HG03064 (cell line): ENCODE data around the gene ZFTA.
"Not testable (repeated sequence)": the region's sequence is repeated elsewhere in the genome, so short reads cannot be mapped to it uniquely, and the experiment has no call there.

Experiments
- ATAC-seq: cut with Tn5 transposase; IDR thresholded peaks from one replicate; pipeline ENCODE4 v1.9.1; 2021; ENCODE audit warnings: low read depth; ENCODE audit not compliant: unreplicated experiment

Gene ZFTA

GRCh38 chr11:63768237-63769041 lies at the start of gene ZFTA:
Gene ZFTA, minus strand, starts transcription at chr11:63768775. Its CDS starts 153 bp downstream, at chr11:63768622.
- no peak for ATAC-seq

DNA sequence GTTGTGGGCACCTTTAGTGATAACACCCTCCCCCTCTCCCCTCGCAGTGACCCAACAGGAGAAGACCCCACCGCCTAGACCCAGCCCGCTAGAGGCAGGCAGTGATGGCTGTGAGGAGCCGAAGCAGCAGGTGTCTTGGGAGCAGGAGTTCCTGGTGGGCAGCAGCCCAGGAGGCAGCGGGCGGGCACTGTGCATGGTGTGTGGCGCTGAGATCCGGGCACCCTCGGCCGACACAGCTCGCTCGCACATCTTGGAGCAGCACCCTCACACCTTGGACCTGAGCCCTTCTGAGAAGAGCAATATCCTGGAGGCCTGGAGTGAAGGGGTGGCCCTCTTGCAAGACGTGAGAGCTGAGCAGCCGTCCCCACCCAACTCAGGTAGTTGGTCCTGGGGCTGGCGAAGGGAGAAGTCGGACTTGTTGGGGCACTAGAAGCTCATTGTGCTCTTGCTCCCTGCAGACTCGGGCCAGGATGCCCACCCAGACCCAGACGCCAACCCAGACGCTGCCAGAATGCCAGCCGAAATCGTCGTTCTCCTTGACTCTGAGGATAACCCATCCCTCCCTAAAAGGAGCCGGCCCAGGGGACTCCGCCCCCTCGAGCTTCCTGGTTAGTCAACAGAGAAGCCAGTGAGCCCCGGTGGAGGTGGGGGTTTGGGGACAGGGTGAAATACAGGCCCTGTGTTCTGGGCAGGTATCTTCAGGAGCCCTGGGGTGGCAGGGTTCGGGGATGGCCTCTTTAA lies 49.4 kb upstream of the ZFTA start:
- no peak for ATAC-seq

DNA sequence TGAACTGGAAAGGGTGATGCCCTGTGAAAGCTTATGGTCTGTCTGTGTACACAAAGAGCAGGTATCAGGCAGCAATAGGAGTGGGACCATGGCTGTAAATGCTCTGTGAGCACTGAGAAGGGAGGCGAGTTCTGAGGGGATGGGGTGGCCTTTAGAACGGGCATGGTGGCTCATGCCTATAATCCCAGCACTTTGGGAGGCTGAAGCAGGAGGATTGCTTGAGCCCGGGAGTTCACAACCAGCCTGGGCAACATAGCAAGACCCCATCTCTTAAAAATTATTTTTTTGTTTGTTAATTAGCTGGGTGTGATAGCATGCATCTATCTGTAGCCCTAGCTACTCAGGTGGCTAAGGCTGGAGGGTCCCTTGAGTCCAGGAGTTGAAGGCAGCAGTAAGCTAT lies 48.2 kb upstream of the ZFTA start:
- ATAC-seq: no peak

GRCh38 chr11:63816166-63816565 lies 47.6 kb upstream of the ZFTA start:
- no peak for ATAC-seq

DNA sequence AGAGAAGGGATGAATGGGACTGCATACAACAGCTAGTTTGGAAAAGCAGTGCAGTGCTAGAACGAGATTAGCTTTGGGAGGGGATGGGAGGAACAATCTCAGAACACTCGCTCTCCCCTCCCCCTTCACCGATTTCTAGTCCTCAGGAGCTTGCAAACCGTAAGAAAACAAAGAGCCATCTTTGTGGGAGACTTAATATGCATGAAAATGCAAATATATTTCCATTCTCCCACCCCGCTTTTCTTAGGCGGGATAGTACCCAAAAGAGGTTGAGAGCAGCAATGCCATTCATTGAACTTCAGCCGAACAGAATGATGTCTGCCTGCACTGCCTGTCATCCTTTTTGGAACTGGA lies 45.8 kb upstream of the ZFTA start:
- no peak for ATAC-seq

DNA sequence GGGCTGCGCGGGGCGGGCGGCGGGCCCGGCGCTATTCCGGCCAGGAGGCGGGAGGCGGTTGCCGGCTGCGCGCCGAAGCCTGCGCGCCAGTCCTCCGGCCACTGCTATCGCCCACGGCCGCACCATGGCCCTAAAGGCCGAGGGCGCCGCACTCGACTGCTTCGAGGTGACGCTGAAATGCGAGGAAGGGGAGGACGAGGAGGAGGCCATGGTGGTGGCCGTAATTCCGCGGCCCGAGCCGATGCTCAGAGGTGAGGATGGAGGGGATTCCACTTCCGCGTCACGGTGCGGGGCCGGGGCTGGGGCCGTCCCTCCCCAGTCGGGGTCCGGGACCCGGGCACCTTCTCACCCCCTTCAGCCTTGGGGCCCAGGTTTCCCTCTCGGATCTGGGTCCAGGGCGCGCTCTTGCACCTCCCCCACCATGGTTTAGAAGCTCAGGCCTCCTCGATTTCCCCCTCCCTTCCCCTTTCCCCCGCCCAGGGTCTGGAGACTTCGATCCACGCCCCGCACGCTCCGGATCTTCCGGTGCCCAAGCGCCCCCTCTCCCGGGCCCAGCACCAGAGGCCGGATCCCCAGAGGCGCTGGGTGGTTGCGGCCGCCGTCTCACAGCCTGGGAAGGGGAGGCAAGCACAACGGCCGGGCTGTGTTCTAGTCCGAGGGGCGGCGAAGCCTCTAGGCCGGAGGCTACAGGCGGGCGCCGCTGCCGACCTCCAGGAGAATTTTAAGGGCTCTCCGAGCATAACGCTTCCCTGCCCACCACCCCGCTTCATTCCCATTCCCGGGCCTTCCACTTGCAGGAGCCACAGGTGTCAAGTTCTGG lies 45.2 kb upstream of the ZFTA start:
- peak; percentile 23 for ATAC-seq

DNA sequence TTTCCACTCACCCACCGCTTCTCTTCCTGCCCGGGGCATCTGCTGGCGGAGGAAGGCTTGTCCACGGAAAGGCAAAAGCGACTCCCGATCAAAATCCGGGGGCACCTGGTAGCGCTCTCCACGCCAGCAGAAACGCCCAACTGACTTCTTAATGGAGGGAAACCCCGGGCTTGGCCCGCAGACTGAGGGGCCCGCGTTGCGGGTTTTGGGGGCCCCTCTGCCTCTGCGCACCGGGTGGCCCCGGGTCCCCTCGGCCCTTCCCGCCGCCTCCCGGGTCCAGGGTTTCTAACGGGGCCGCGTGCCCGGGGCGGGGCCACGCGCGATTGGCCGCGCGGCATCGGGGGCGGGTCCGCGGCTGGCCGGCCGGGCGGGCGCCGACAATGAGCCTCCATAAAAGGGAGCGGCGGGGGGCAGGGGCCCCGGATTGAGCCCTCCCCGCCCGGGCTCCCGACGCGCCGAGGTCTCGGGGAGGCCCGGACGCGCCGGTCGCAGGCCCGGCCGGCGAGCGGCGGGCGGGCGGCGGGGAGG lies 44.5 kb upstream of the ZFTA start, which contains the start of gene SPINDOC:
Gene SPINDOC, plus strand, starts transcription at position 422 of the 528 bp plus-strand sequence. CDS start 231 bp downstream, outside the sequence.
- ATAC-seq: peak; percentile 68

DNA sequence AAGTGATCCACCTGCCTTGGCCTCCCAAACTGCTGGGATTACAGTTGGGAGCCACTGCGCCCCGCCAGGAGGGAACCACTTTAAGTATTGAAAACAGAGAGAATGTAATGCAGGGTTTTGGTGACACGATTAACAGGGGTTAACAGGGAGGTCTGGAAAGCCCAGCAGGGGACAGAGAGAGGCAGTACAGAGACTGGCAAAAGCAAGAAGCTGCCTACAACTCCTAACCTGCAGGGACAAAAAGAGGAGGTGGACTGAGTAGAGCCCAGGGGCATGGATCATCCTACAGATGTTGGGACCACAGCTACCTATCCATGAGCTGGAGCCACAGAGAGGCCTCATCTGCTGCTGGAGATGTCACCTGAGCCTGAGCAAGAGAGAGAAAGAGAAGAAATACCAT lies 42.9 kb upstream of the ZFTA start:
- no peak for ATAC-seq

GRCh38 chr11:63810383-63810782 lies 41.8 kb upstream of the ZFTA start:
- ATAC-seq: not testable (repeated sequence)

GRCh38 chr11:63805844-63806415 lies 37.4 kb upstream of the ZFTA start:
- ATAC-seq: no peak

- no peak for ATAC-seq
Observed at GRCh38 chr11:63804259-63804658, 35.7 kb upstream of the ZFTA start.

GRCh38 chr11:63802637-63803414 lies 34.3 kb upstream of the ZFTA start:
- ATAC-seq: no peak

DNA sequence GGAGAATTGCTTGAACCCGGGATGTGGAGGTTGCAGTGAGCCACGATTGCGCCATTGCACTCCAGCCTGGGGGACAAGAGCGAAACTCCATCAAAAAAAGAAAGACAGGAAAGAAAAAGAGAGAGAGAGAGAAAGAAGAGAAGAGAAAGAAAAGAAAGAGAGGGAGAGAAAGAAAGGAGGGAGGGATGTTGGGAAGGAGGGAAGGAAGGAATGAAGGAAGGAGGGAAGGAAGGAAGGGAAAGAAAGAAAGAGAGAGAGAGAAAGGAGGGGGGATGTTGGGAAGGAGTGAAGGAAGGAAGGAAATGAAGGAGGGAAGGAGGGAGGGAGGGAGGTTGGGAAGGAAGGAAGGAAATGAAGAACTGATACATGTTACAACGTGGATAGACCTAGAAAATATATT lies 32.3 kb upstream of the ZFTA start:
- ATAC-seq: no peak

GRCh38 chr11:63795066-63795465 lies 26.5 kb upstream of the ZFTA start:
- ATAC-seq: no peak

DNA sequence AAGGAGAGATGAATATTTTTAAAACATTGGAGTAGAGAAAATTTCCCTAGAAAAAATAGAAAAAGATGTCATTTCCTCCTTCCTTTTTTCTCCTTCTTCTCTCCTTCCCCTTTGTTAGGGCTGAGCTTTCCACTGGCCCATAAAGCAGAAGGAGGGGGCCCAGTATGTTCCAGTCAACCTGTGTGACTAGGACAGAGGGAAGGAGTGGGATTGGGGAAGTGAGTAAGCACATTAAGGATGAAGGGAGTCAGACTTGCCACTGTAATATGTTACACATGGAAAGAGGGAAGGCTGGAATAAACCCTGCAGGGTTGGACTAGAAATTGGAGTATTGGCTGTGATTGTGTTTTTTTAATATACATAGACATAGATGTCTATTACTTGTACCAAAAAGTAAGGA lies 24.6 kb upstream of the ZFTA start:
- ATAC-seq: no peak

DNA sequence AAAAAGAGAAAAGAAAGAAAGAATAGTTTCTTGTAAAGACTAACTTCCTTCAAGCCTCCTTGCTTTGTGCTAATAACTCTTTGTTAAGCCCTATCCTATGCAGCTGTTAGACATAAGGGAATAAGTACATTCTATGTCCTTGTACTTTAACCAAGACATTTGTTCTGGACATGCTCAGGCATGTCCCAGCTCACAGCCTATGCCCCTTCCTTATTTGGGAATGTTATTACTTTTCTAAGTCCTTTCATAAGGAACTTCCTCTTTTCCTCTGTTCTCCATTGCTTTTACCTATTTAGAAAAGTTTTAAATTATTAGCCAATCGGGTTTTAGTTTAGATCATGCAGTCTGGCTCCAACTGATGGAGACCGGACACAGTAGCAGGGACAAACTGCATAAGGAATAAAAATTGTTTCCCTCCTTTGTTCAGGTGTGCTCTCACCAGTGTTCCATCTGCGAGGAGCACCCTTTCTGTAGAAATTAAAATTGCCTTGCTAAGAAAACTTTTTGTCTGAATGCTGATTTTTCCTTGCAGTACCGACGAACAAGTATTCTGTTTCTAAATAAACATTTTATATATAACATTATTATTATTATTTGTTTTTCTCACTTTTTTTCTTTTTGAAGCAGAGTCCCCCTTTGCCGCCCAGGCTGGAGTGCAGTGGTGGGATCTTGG lies 23.1 kb upstream of the ZFTA start:
- no peak for ATAC-seq

DNA sequence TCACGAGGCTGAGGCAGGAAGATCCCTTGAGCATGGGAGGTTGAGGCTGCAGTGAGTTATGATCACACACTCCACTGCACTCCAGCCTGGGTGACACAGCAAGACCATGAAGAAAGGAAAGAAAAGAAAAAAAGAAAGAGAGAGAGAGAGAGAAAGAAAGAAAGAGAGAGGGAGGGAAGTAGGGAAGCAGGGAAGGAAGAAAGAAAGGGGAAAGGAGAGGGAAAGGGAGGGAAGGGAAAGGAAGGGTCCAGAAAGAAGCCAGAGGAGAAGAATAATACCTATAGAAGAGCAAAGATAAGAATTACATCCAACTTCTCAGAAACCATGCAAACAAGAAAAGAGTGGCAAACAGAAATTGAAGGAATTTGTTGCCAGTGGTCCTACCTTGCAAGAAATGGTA lies 17.2 kb upstream of the ZFTA start:
- no peak for ATAC-seq

DNA sequence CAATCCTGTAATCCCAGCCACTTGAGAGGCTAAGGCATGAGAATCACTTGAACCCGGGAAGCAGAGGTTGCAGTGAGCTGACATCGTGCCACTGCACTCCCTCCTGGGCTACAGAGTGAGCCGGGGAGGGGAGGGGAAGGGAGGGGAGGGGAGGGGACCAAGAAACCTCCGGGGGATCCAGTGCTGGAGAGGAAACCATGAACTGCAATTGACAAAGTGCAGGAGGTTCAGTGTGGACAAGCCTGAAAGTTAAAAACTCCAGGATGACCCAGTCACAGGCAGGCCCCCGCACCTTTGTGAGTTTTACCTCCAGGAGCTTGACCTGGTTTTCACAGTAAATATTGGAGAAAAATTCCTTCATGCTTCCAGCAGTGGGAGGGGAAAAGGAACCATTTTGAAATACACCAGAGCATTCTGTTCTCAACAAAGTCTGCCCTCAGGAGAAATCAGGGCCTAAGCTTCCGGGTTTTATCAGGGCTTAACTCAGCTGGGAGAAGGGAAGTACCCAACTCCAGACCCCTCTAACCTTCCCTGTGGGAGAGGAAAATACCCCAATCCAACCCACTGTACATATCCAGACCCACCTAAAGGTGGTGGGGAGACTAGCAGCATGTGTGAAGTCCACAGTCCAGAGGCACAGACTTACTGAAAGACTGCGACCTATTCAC lies 15.5 kb upstream of the ZFTA start:
- no peak for ATAC-seq

DNA sequence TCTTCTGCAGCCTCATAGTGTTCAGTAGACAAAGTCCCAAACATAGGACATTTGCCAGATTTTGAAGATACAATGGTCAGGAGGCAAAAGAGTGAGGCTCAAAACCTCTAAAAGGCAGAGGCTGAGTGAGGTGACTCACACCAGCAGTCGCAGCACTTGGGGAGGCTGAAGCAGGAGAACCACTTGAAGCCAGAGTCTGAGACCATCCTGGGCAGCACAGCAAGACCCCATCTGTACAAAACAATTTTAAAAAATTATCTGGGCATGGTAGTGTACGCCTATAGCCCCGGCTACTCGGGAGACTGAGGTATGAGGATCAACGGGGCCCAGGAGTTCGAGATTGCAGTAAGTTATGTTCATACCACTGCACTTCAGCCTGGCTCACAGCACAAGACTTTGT lies 14.2 kb upstream of the ZFTA start:
- no peak for ATAC-seq
